Endothelial cell (in vitro differentiated cells): Measurements from ENCODE around the gene LRRN2. TPM values are rescaled to one million over a fixed set of nuclear protein-coding genes. Genes with fewer than 3 reads are reported as not detected.
"Not testable (repeated sequence)": the region's sequence is repeated elsewhere in the genome, so short reads cannot be mapped to it uniquely, and the experiment has no call there.

Experiments
- DNase-seq: peaks from one replicate; pipeline ENCODE4 v3.0.0; 2021; ENCODE audit warnings: low spot score
- H3K27ac Mint-ChIP-seq: one replicate; pipeline ENCODE4 v1.8.0; 2021; ENCODE audit warnings: mixed read lengths, inconsistent platforms; ENCODE audit not compliant: unreplicated experiment
- H3K27me3 Mint-ChIP-seq: one replicate; pipeline ENCODE4 v1.8.0; 2021; ENCODE audit warnings: mild to moderate bottlenecking, moderate library complexity, mixed read lengths, inconsistent platforms; ENCODE audit not compliant: unreplicated experiment
- H3K36me3 Mint-ChIP-seq: one replicate; pipeline ENCODE4 v1.8.0; 2021; ENCODE audit warnings: mild to moderate bottlenecking, low read depth, mixed read lengths, inconsistent platforms; ENCODE audit not compliant: unreplicated experiment
- H3K4me1 Mint-ChIP-seq: one replicate; pipeline ENCODE4 v1.8.0; 2021; ENCODE audit warnings: mild to moderate bottlenecking, mixed read lengths, inconsistent platforms; ENCODE audit not compliant: unreplicated experiment
- H3K4me3 Mint-ChIP-seq: one replicate; pipeline ENCODE4 v1.8.0; 2021; ENCODE audit warnings: mild to moderate bottlenecking, mixed read lengths, inconsistent platforms; ENCODE audit not compliant: unreplicated experiment
- H3K9me3 Mint-ChIP-seq: one replicate; pipeline ENCODE4 v1.8.0; 2021; ENCODE audit warnings: mixed read lengths, inconsistent platforms; ENCODE audit not compliant: unreplicated experiment
- CTCF ChIP-seq: fragments of 200-600 bp; sonication (generic); IDR thresholded peaks from one replicate; pipeline ENCODE4 v1.5.0; 2021; ENCODE audit warnings: antibody characterized with exemption; ENCODE audit not compliant: unreplicated experiment
- total RNA-seq: library from RNA; stranded (reverse); fragmentation: NEBNext Ultra II Directional; extraction: Animal tissue kit (Norgen Biotek cat#: 25700); gene quantifications from one replicate; pipeline ENCODE4 v1.2.1, GENCODE V29; 2021; ENCODE audit not compliant: unreplicated experiment

Gene LRRN2
- total RNA-seq, 1 donor from 2014 or later: 71.1 TPM

- Mint-ChIP-seq H3K4me1 (peaks cover 27% of the 10 kb centered on the region), H3K27me3 (peaks cover 1% of the 10 kb centered on the region), H3K27ac (no peak overlapping the region), H3K9me3 (no peaks in the 10 kb centered on the region), H3K36me3 (no peaks in the 10 kb centered on the region), H3K4me3 (no peak overlapping the region)
- no peak for TF ChIP-seq CTCF
- no peak for DNase-seq
These were observed 7.4 kb upstream of the LRRN2 start for GRCh38 chr1:204692841-204693356.

- Mint-ChIP-seq H3K27me3 (peaks cover 1% of the 10 kb centered on the region), H3K4me3 (no peak overlapping the region), H3K27ac (no peak overlapping the region), H3K4me1 (peaks cover 26% of the 10 kb centered on the region), H3K9me3 (no peaks in the 10 kb centered on the region), H3K36me3 (no peaks in the 10 kb centered on the region)
- no peak for DNase-seq
- TF ChIP-seq CTCF: no peak
These were observed 6.8 kb upstream of the LRRN2 start for GRCh38 chr1:204692325-204692840.

GRCh38 chr1:204691328-204691730 lies 5.8 kb upstream of the LRRN2 start:
- H3K36me3 Mint-ChIP-seq, H3K4me3 Mint-ChIP-seq, H3K9me3 Mint-ChIP-seq, H3K27me3 Mint-ChIP-seq, H3K27ac Mint-ChIP-seq, DNase-seq: not testable (repeated sequence)
- peaks cover 26% of the 10 kb centered on the region for H3K4me1 Mint-ChIP-seq

GRCh38 chr1:204688776-204689175 lies 3.2 kb upstream of the LRRN2 start:
- no peak overlapping the region for H3K4me3 Mint-ChIP-seq
- peaks cover 4% of the 10 kb centered on the region for H3K36me3 Mint-ChIP-seq
- peaks cover 5% of the 10 kb centered on the region for H3K27me3 Mint-ChIP-seq
- no peak overlapping the region for H3K27ac Mint-ChIP-seq
- TF ChIP-seq CTCF: no peak
- no peak for DNase-seq
- H3K9me3 Mint-ChIP-seq: no peaks in the 10 kb centered on the region
- H3K4me1 Mint-ChIP-seq: peaks cover 25% of the 10 kb centered on the region

GRCh38 chr1:204688007-204688406 lies 2.5 kb upstream of the LRRN2 start:
- Mint-ChIP-seq H3K36me3 (peaks cover 4% of the 10 kb centered on the region), H3K4me1 (peaks cover 29% of the 10 kb centered on the region), H3K9me3 (no peaks in the 10 kb centered on the region), H3K27me3 (peaks cover 5% of the 10 kb centered on the region), H3K4me3 (no peak overlapping the region), H3K27ac (no peak overlapping the region)
- no peak for DNase-seq
- no peak for TF ChIP-seq CTCF
